Fibroblast of the aortic adventitia (primary cell): ENCODE data around the gene HASPIN. TPM values are rescaled to one million over a fixed set of nuclear protein-coding genes. Genes with fewer than 3 reads are reported as not detected.

Source experiments
- DNase-seq: peaks from one replicate; pipeline ENCODE4 v3.0.0-alpha.2; 2010; ENCODE audit warnings: low read depth
- H3K4me3 ChIP-seq: 2 replicates; pipeline ENCODE4 v1.5.1; 2011; ENCODE audit warnings: low read depth, mild to moderate bottlenecking, control low read depth, low read length, moderate library complexity
- CTCF ChIP-seq: IDR thresholded peaks from 2 replicates; pipeline ENCODE4 v1.5.1; 2011; ENCODE audit warnings: mild to moderate bottlenecking, low read length, control low read depth, inconsistent platforms; ENCODE audit not compliant: insufficient read depth
- total RNA-seq: library from RNA; depleted of rRNA; stranded (reverse); fragments of >200 nt; gene quantifications from 2 replicates; pipeline ENCODE4 v1.2.3, GENCODE V29; 2012; ENCODE audit warnings: low replicate concordance

Gene HASPIN
- total RNA-seq, 1 donor, result 10.5 TPM

- no peak for TF ChIP-seq CTCF
- no peak for DNase-seq
- no peak overlapping the region for H3K4me3 ChIP-seq
These were observed 26.6 kb downstream of the HASPIN start for GRCh38 chr17:3750296-3750695.

- no peak for TF ChIP-seq CTCF
- DNase-seq, result no peak
- H3K4me3 ChIP-seq, result no peak overlapping the region
These were observed 27.2 kb downstream of the HASPIN start for GRCh38 chr17:3750926-3751325.

- no peak for DNase-seq
- H3K4me3 ChIP-seq, result no peak overlapping the region
- TF ChIP-seq CTCF, result no peak
These were observed 28.1 kb downstream of the HASPIN start for GRCh38 chr17:3751836-3752235.

GRCh38 chr17:3753624-3754023 lies 29.9 kb downstream of the HASPIN start:
- DNase-seq, result no peak
- no peak for TF ChIP-seq CTCF
- H3K4me3 ChIP-seq, result no peak overlapping the region

- DNase-seq, result no peak
- TF ChIP-seq CTCF, result no peak
- no peak overlapping the region for H3K4me3 ChIP-seq
These were observed 30.4 kb downstream of the HASPIN start for GRCh38 chr17:3754066-3754457.

- no peak for TF ChIP-seq CTCF
- no peak for DNase-seq
These were observed 31.0 kb downstream of the HASPIN start for GRCh38 chr17:3754458-3755334.

More at GRCh38 chr17:3754458-3755334, 31.0 kb downstream of the HASPIN start:
- no peak overlapping the region for H3K4me3 ChIP-seq
